GM12891 (cell line): ENCODE measurements around the gene NHS.

Source experiments
- DNase-seq: peaks from one replicate; pipeline ENCODE4 v3.0.0; 2011; ENCODE audit warnings: low spot score; ENCODE audit not compliant: insufficient read length
- FAIRE-seq: peaks from 2 replicates; lab custom pipeline; 2011; peaks lifted over from hg19 to GRCh38; lab: Jason Lieb, UNC
- PAX5 ChIP-seq: IDR thresholded peaks from 2 replicates; pipeline ENCODE4 v1.6.1; 2011; ENCODE audit warnings: low read length, moderate library complexity, mild to moderate bottlenecking; ENCODE audit not compliant: insufficient read depth, severe bottlenecking
- POLR2A ChIP-seq: IDR thresholded peaks from 2 replicates; pipeline ENCODE4 v1.6.1; 2011; ENCODE audit warnings: low read depth, low read length, control low read depth
- POLR2AphosphoS5 ChIP-seq: IDR thresholded peaks from 2 replicates; pipeline ENCODE4 v1.6.1; 2011; ENCODE audit warnings: low read depth, low read length, control low read depth
- POU2F2 ChIP-seq: IDR thresholded peaks from 2 replicates; pipeline ENCODE4 v1.6.1; 2011; ENCODE audit warnings: low read depth, mild to moderate bottlenecking, control low read depth, low read length, moderate library complexity
- SPI1 ChIP-seq: IDR thresholded peaks from 2 replicates; pipeline ENCODE4 v1.6.1; 2011; ENCODE audit warnings: low read depth, low read length, control low read depth
- TAF1 ChIP-seq: IDR thresholded peaks from 2 replicates; pipeline ENCODE4 v1.6.1; 2011; ENCODE audit warnings: low read depth, low read length, control low read depth

The NHS gene

DNA sequence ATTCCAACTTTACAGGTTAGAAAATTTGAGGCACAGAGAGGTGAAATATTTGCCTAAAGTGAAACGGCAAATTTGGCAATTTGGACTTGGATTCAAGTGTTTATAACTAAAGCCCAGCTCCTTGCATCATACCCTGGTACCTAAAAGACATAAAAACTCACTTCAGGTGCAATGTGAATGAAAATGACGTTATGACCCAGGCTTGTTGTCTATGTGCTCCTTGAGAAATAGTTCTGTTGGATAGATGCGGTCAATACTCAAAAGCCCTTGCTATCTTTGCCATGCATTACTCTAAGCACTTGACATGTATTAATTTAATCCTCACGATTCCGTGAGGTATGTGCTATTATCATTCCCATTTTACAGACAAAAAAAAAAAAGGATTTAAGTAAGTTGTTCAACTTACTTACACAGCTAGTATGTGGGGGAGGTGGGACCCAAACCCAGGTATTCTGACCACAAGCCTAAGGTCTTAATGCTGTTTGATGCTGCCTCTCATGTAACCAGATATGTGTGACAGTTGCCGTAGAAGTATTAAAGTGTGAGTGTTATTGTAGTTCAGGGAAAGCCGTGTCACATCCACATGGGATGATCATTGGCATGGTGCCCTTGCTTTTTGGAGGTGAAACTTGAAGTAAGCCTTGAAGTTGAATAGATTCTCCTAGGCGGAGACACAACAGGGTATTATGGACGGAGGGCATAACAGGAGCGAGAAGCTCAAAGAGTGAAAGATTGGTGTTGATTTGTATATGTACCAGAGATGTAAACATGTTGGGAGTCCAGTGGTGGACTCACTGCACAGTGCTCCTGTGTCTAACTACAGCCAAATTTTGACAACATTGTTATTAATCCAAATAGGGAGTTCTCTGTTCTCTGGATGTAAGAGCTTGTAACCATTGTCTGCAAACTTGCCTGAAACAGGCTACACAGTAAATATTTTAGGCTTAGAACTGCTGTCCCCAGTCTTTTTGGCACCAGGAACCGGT, 365.4 kb downstream of the NHS start:
- DNase-seq (no peak), FAIRE-seq (no peak)
- no peak for TF ChIP-seq TAF1
- TF ChIP-seq POU2F2 = no peak
- no peak for TF ChIP-seq SPI1
- no peak for TF ChIP-seq POLR2AphosphoS5
- TF ChIP-seq PAX5 = no peak
- TF ChIP-seq POLR2A = no peak

DNA sequence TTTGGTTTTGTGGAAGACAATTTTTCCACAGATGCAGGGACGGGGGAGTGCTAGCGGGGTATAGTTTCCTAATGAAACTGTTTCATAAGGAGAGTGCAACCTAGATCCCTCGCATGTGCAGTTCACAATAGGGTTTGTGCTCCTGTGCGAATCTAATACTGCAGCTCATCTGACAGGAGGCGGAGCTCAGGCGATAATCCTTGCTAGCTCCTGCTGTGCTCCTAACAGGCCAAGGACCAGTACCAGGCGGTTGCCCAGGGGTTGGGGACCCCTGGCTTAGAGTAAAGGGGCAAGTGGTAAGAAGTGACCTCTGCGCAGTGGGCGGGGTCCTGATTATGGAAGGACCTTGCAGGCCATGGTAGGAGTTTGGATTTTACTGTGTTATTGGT, 366.1 kb downstream of the NHS start:
- no peak for FAIRE-seq
- no peak for DNase-seq
- TF ChIP-seq POU2F2 = no peak

DNA sequence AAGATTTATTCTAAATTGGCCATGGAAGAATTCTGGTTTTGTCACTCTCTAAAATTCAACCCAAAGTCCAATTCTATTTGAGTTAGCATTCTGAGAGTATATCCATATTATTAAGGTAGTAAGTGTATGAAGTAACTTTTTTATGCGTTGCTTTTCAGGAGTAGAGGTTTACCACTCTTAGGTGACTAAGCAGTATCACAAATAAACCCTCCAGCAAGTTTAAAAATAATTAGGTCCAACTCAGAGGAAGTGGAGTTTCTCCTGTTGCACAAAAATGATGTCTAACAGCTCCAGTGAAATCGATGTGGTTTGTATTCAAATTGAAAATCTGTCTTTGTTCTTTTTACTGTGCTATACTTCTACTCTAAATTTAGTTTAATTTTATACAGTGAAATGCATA, 368.9 kb downstream of the NHS start:
- no peak for DNase-seq
- no peak for FAIRE-seq
- no peak for TF ChIP-seq SPI1
- TF ChIP-seq POLR2A = no peak
- TF ChIP-seq POLR2AphosphoS5 = no peak
- TF ChIP-seq TAF1 = no peak
- no peak for TF ChIP-seq PAX5
- no peak for TF ChIP-seq POU2F2

DNA sequence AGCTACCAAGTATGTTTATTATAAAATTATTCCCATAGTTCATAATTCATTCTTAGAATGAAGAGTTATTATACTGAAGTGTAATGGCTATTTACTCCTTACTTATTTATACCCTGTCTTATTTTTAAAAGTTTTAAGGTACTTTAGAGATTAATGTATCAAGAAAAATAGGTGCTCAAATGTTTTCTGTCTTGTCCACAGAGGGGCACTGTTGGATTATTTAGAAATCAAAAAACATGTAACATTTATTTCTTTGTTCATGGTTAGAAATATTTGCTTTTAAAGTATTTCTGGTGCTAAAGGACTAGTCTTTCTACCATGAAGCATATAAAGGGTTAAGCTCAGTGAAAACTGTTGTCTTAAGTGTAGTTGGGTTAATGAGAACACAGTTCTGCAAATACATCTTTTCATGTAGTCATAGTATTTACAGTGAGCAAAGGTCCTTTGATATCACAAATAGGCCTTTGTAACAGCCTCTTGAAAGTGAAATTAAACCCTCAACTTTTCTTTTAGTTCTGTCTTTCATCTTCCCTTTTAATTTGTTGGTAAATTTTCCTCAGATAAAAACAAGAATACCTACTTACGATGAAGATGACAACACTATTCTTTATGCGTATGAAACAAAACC, 370.0 kb downstream of the NHS start:
- TF ChIP-seq POLR2A = no peak
- no peak for TF ChIP-seq PAX5
- no peak for TF ChIP-seq TAF1
- DNase-seq (no peak), FAIRE-seq (no peak)

DNA sequence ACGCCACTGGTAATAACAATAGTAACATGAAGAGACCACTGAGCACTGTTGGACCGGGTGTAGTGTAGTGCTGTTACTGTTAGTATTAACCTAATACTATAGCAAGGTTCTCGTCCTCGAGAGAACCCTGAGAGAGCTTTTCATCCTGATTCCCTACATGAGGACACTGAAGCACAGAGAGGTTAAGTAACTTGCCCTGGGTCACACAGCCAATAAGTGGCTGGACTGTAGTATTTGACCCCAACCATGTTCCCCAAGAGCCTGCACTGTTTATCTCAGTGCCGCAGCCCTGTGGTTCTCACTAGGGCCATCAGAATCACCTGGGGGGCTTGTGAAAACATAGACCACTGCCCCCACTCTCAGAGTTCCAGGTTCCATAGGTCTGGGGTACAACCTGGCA, 372.7 kb downstream of the NHS start:
- DNase-seq (no peak), FAIRE-seq (no peak)
- TF ChIP-seq PAX5 (no peak), POU2F2 (no peak), SPI1 (no peak), POLR2AphosphoS5 (no peak), TAF1 (no peak), POLR2A (no peak)

DNA sequence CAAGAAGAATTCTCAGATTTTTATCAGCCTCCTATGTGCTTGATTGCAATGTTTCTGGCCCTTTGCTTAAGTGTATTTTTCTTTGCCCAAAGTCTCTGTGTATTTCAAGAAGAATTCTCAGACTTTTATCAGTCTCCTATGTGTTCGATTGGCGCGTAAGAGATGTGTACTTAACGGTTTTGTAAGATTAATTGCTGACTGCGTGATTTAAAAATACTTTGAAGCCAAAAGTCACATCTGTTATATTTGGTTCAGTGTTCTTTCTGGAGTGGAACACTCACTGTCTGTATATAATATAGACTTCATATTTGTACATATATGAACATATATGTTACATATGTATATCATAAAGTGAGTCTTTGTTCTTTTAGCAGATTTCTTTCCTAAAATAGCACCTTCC, 373.7 kb downstream of the NHS start:
- DNase-seq (no peak), FAIRE-seq (no peak)
- no peak for TF ChIP-seq PAX5
- TF ChIP-seq POLR2A = no peak
- no peak for TF ChIP-seq TAF1
- TF ChIP-seq POU2F2 = no peak
- TF ChIP-seq SPI1 = no peak
- TF ChIP-seq POLR2AphosphoS5 = no peak

DNA sequence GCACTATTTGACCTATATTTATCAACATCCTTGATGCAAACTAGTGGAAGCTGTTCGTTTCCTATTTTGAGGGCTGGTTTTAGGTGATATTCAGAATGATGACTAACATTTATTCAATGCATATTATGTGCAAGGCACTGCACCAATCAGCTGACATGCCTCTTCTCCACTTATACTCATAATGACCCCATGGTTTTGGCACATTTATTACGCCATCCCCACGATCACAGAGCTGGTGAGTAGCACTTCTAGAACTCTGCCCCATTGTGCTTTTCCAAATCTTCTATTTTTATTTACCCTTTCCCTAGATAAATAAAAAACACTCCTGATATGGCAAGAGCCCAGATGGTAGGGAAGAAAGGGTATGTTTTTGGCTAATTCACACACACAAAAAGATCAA, 375.4 kb downstream of the NHS start:
- no peak for TF ChIP-seq SPI1
- TF ChIP-seq POU2F2 = no peak
- TF ChIP-seq POLR2A = no peak
- TF ChIP-seq POLR2AphosphoS5 = no peak
- no peak for TF ChIP-seq TAF1
- TF ChIP-seq PAX5 = no peak
- FAIRE-seq = no peak

DNA sequence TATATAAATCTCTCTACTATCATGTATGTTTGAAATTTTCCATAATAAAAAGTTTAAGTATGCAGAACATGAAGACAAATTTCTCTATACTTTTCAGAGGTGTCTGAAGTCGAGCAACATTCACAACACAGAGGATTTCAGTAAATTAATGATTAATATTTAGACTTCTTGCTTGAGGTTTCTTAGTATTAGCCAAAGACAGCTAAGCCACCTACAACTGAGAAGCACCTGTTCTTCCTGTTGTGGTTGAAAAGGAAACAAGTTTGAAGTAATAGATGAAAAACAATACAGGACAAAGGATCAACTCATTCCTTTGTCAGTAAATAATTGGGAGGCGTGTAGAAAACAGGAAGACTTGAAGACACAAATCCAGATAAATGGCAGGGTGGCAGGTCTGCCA, 383.4 kb downstream of the NHS start:
- no peak for FAIRE-seq
- no peak for DNase-seq
- TF ChIP-seq POLR2AphosphoS5 = no peak
- TF ChIP-seq PAX5 = no peak
- TF ChIP-seq POU2F2 = no peak
- TF ChIP-seq POLR2A = no peak
- TF ChIP-seq SPI1 = no peak
- TF ChIP-seq TAF1 = no peak

More for the DNA sequence above, 375.4 kb downstream of the NHS start:
- no peak for DNase-seq

DNA sequence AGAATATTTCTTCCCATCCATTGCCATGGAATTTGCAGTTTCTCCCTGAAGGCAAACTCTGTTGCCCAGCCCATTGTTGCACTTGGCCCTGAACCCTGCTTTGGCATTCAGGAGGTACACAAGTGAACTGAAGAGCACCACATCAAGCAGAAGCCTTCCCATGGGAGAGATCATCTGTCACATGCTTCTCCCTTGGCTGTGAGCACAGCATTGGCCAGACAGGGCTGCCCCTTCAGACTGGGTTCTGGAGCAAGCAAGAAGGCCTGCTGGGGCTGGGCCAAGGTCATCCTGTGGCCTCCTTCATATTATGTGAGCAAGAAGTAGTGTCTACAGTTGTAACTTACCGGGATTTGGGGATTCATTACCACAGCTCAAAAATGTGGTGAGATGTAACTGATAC, 385.0 kb downstream of the NHS start:
- TF ChIP-seq POLR2A = no peak
- no peak for TF ChIP-seq SPI1
- TF ChIP-seq TAF1 = no peak
- TF ChIP-seq PAX5 = no peak
- no peak for TF ChIP-seq POU2F2
- TF ChIP-seq POLR2AphosphoS5 = no peak
- DNase-seq (no peak), FAIRE-seq (no peak)

DNA sequence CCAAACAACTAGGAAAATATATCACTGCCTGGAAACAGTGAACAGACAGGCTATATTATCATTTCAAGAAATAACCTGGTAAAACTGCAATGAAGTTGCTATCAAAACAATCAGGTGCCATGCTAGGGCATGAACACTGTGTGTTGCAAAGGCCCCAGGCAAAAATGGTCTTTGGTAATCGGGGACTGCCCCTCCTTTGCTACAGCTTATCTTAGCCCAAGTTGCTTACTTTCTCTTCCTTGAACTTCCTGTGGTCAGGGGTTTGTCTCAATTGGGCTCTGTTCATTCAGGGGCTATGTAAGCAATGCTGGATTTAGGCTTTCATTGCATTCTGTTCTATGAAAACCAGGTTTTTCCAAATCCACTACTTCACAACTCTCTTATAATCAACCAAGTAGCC, 392.7 kb downstream of the NHS start:
- DNase-seq = no peak
- no peak for FAIRE-seq
- no peak for TF ChIP-seq SPI1
- no peak for TF ChIP-seq POLR2A
